Measurements from ENCODE around the gene SEC22B. TPM values are rescaled to one million over a fixed set of nuclear protein-coding genes. Genes with fewer than 3 reads are reported as not detected.
A peak's percentile ranks its signal among the peaks of the same experiment; 100 is the strongest.
"Not testable (repeated sequence)": the region's sequence is repeated elsewhere in the genome, so short reads cannot be mapped to it uniquely, and the experiment has no call there.

The SEC22B gene
- total RNA-seq: 10 to 100 TPM; 22.5 to 44.8 (median 35.1) TPM
- polyA plus RNA-seq: 10 to 100 TPM; 18.0 to 59.8 (median 25.7) TPM
- long read RNA-seq, donor 1, full-length matches to known transcripts: 58 of 65 reads
- long read RNA-seq, donor 1, partial matches to known transcripts: 7 of 65 reads
- long read RNA-seq, donor 1, other reads (novel, unspliced or antisense): 0 of 65 reads
- long read RNA-seq, donor 2, full-length matches to known transcripts: 27 of 27 reads
- long read RNA-seq, donor 2, partial matches to known transcripts: 0 of 27 reads
- long read RNA-seq, donor 2, other reads (novel, unspliced or antisense): 0 of 27 reads
- long read RNA-seq, donor 3, full-length matches to known transcripts: 33 of 33 reads
- long read RNA-seq, donor 3, partial matches to known transcripts: 0 of 33 reads
- long read RNA-seq, donor 3, other reads (novel, unspliced or antisense): 0 of 33 reads
- long read RNA-seq, donor 4, full-length matches to known transcripts: 42 of 123 reads
- long read RNA-seq, donor 4, partial matches to known transcripts: 2 of 123 reads
- long read RNA-seq, donor 4, other reads (novel, unspliced or antisense): 79 of 123 reads
- long read RNA-seq, donor 5, full-length matches to known transcripts: 62 of 71 reads
- long read RNA-seq, donor 5, partial matches to known transcripts: 0 of 71 reads
- long read RNA-seq, donor 5, other reads (novel, unspliced or antisense): 9 of 71 reads
- long read RNA-seq, donor 6, full-length matches to known transcripts: 35 of 73 reads
- long read RNA-seq, donor 6, partial matches to known transcripts: 2 of 73 reads
- long read RNA-seq, donor 6, other reads (novel, unspliced or antisense): 36 of 73 reads
- long read RNA-seq, donor 7, full-length matches to known transcripts: 17 of 22 reads
- long read RNA-seq, donor 7, partial matches to known transcripts: 5 of 22 reads
- long read RNA-seq, donor 7, other reads (novel, unspliced or antisense): 0 of 22 reads
- long read RNA-seq, donor 8, full-length matches to known transcripts: 43 of 43 reads
- long read RNA-seq, donor 8, partial matches to known transcripts: 0 of 43 reads
- long read RNA-seq, donor 8, other reads (novel, unspliced or antisense): 0 of 43 reads
- long read RNA-seq, donor 9, full-length matches to known transcripts: 28 of 33 reads
- long read RNA-seq, donor 9, partial matches to known transcripts: 5 of 33 reads
- long read RNA-seq, donor 9, other reads (novel, unspliced or antisense): 0 of 33 reads
- long read RNA-seq, donor 10, full-length matches to known transcripts: 17 of 17 reads
- long read RNA-seq, donor 10, partial matches to known transcripts: 0 of 17 reads
- long read RNA-seq, donor 10, other reads (novel, unspliced or antisense): 0 of 17 reads

DNA sequence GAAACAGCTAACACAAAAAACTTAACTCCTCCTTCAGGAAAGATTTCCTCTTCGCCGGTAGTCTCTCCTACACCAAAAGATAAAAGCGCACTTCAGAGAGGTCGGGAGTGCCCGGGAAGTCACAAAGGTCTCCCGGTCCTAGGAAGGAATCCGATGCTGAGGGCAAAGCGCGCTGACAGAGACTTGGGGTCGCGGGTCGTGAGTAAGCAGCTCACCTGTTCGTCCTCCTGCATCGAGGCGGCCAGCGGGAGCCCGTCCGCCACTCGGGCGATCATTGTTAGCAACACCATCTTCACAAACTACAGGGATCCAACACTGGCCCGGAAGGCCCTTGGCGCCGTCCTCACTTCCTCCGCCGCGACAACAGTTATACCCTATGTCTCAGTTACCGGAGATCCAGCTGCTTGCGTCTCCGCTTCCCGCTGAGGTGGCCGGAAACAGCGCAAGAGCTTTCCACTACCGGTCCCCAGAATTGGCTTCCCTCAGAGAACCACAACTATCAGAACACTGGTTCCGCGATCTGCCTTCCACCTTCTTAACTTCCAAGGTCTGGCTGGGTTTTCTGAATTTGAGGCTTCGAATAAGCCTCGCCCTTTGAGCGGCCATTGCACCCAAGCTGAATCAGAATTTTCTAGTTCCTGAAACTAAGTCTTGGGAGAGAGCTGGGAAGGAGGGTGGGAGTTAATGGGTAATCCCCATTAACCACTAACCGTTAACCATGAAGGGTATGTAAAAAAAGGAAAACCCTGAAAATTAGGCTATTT is at the start of gene SEC22B:
TSS of gene SEC22B (minus strand) at position 429 of the 764 bp plus-strand sequence. CDS start at position 290, 139 bp downstream.
- no peaks in the 10 kb centered on the region for H3K36me3 ChIP-seq (replicated peaks in 1 of 2)
- peaks cover 0 to 17% of the 10 kb centered on the region in 2 donors for H3K4me1 ChIP-seq (replicated peaks in 1 of 2)
- DNase-seq: peak; percentile 87 to 96 (median 93)
- H3K27me3 ChIP-seq: no peaks in the 10 kb centered on the region
- H3K9me3 ChIP-seq (replicated peaks in 1 of 3): no peaks in the 10 kb centered on the region
- H3K27ac ChIP-seq: peak within 1 kb of the TSS; percentile 47 to 97 (median 88)
- 2 to 7% (median 3%) methylated on average over 13 to 39 of the region's 39 CpGs for WGBS, 4 donors
- peak within 1 kb of the TSS; percentile 54 to 91 (median 88) for H3K4me3 ChIP-seq
- TF ChIP-seq, protein P1, sequence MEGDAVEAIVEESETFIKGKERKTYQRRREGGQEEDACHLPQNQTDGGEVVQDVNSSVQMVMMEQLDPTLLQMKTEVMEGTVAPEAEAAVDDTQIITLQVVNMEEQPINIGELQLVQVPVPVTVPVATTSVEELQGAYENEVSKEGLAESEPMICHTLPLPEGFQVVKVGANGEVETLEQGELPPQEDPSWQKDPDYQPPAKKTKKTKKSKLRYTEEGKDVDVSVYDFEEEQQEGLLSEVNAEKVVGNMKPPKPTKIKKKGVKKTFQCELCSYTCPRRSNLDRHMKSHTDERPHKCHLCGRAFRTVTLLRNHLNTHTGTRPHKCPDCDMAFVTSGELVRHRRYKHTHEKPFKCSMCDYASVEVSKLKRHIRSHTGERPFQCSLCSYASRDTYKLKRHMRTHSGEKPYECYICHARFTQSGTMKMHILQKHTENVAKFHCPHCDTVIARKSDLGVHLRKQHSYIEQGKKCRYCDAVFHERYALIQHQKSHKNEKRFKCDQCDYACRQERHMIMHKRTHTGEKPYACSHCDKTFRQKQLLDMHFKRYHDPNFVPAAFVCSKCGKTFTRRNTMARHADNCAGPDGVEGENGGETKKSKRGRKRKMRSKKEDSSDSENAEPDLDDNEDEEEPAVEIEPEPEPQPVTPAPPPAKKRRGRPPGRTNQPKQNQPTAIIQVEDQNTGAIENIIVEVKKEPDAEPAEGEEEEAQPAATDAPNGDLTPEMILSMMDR (IDR thresholded peaks at IDR 0.05): no peak
- TF ChIP-seq POLR2A (IDR thresholded peaks at IDR 0.05): peak; percentile 89 to 95
- intact Hi-C loops (cut with DNase I): no loop called here

DNA sequence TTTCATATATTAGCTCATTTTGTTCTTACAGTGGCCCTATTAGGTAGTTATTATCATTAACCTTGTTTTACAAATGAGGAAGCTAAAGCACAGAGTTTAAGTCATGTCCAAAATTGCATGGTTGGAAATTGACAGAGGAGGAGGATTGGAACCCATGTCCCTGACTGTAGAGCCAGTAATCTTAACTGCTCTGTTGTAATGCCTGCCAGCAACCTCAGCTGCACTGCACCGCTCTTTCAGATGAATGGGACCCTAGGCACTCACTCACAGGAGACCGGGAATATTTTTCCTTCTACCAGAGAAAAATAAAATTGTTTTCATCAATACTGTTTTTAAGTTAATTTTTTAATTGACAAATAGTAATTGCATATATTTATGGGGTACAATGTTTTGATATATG is 41.6 kb upstream of the SEC22B start:
- H3K27ac ChIP-seq; H3K4me1 ChIP-seq (replicated peaks in 1 of 2); H3K27me3 ChIP-seq; H3K4me3 ChIP-seq; H3K36me3 ChIP-seq (replicated peaks in 1 of 2); intact Hi-C loops (cut with DNase I); DNase-seq; H3K9me3 ChIP-seq (replicated peaks in 1 of 3): not testable (repeated sequence)
- WGBS, 4 donors: 69 to 90% (median 80%) methylated on average over 2 of the region's 2 CpGs

DNA sequence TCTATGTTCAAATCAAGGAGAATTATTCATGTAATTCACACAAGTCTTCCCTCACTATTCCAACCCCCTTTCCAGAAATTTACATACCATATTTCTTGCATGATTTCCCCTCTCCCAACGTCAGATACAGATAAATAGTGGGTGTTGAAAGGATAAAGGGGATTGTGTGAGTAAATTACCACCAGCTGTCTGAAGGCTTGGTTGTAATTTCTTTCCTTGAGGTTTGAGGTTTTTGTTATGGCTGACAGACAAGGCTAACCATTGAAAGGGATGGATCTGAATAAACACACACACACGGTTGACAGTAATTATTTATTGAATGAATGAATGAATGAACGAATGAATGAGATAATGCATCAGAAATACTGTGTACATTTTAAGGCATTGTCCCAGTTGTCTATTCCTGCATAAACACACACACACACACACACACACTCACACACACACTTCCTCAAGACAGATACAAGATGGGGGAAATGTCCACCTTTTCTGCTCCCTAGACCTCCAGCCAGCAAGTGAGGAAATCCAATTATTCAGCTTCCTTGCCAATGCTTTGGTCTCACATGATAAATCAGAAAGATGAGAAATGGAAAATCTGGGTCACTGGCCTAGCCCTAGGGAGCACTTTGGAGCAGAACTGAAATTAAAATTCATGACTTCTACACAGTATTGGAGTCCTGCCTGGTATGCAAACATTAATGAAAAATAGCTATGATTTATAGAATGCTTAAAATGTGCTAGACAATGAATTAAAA is 41.0 kb upstream of the SEC22B start:
- 18 to 26% (median 23%) methylated on average over 2 of the region's 3 CpGs for WGBS, 4 donors
- H3K27ac ChIP-seq; intact Hi-C loops (cut with DNase I); H3K4me1 ChIP-seq (replicated peaks in 1 of 2); H3K27me3 ChIP-seq; H3K36me3 ChIP-seq (replicated peaks in 1 of 2); H3K9me3 ChIP-seq (replicated peaks in 1 of 3); H3K4me3 ChIP-seq: not testable (repeated sequence)
- peak in 2 of 7 donors; percentile 0 to 7 for DNase-seq

DNA sequence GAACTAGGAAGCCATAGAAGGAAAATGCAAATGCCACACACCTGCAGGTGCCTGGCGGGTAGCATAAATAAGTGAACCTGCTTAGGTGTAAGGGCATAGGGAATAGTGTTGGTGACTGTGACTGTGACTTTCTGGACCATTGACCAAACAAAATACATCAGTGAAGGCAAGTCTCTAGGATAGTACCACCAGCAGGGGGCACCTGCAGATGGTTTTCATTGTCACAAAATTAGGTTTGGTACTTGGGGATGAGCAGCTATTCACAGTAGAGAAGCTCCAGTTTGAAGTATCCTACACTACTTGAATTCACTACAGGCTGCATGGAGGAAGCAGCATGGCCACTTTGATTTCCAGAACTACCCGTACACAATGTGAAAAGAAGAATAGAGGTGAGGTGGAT is 37.3 kb upstream of the SEC22B start:
- intact Hi-C loops (cut with DNase I); H3K9me3 ChIP-seq (replicated peaks in 1 of 3); H3K4me3 ChIP-seq; H3K36me3 ChIP-seq (replicated peaks in 1 of 2); H3K4me1 ChIP-seq (replicated peaks in 1 of 2); DNase-seq; H3K27me3 ChIP-seq; H3K27ac ChIP-seq: not testable (repeated sequence)
- no CpG with 5 or more reads among the region's 2 CpGs for WGBS, 4 donors

DNA sequence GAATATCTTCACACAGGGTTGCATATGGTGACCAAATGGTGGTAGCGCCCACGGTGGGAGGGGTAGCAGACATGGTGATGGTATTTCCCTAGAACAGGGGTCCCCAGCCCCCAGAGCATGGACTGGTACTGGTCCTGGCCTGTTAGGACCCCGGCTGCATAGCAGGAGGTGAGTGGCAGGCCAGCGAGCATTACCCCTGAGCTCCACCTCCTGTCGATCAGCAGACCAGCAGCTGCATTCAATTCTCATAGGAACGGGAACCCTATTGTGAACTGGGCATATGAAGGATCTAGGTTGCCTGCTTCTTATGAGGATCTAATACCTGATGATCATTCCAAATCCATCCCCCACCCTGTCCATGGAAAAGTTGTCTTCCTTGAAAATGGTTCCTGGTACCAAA is 34.4 kb upstream of the SEC22B start:
- intact Hi-C loops (cut with DNase I); DNase-seq; H3K27me3 ChIP-seq; H3K27ac ChIP-seq; H3K36me3 ChIP-seq (replicated peaks in 1 of 2); H3K4me3 ChIP-seq; H3K9me3 ChIP-seq (replicated peaks in 1 of 3); H3K4me1 ChIP-seq (replicated peaks in 1 of 2): not testable (repeated sequence)
- no CpG with 5 or more reads among the region's 6 CpGs for WGBS, 4 donors

DNA sequence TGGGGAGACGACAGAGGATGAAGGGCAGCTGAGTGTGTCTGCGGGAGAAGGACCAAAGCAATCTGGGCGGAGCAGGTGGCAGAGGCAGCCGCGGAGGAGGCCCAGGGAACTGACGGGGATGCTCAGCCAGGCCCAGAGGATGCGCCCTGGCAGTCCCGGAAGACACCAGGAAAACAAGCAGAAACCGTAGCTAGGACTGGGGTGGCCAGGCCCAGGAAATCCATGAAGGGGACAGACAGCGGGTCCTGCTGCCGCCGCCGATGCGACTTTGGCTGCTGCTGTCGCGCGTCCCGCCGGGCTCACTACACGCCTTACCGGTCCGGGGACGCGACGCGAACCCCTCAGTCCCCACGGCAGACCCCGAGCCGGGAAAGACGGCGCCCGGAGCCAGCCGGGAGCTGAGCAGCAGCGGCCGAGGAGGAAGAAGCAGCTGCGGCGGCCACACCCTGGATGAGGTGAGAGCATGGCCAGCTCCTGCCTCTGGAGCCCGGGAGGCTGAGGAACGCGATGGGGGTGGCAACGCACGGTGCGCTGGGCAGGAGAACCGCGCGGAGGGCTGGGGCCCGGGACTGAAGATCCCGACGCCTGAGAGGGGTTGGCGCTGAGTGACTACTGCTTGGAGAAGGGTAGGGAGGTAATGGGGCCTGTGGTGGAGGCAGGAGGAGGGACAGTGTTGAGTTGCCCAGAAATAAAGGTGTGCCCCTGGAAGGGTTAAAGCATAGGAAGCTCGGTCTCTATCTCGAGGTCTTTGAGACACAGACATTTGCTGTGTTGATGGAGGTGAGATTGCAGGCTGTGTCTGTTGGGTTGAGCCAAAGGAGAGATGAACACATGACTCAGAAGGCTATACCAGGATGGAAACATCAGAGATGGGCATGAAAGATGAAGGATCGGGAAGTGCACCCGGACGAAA is 20.8 kb upstream of the SEC22B start:
- intact Hi-C loops (cut with DNase I); H3K36me3 ChIP-seq (replicated peaks in 1 of 2); H3K9me3 ChIP-seq (replicated peaks in 1 of 3); H3K4me1 ChIP-seq (replicated peaks in 1 of 2); DNase-seq; H3K4me3 ChIP-seq; H3K27ac ChIP-seq; H3K27me3 ChIP-seq: not testable (repeated sequence)
- WGBS, 4 donors: 9 to 32% (median 20%) methylated on average over 10 to 43 of the region's 55 CpGs

DNA sequence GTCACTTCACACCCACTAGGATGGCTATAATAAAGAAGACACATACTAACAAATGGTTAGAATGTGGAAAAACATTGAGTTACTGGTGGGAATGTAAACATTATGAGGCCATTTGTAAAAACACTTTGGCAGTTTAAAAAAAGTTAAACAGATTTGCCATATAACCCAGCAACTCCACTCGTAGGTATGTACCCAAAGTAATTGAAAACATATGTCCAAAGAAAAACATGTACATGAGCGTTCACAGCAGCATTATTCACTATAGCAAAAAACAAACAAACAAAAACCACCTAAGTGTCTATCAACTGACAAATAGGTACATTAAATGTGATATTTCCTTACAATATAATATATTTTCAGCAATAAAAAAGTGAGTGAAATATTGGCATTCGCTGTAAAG is 12.3 kb upstream of the SEC22B start:
- H3K4me3 ChIP-seq; H3K36me3 ChIP-seq (replicated peaks in 1 of 2); H3K27me3 ChIP-seq; DNase-seq; H3K27ac ChIP-seq; intact Hi-C loops (cut with DNase I); H3K9me3 ChIP-seq (replicated peaks in 1 of 3); H3K4me1 ChIP-seq (replicated peaks in 1 of 2): not testable (repeated sequence)
- WGBS, 4 donors: 31 to 77% (median 53%) methylated on average over 2 of the region's 3 CpGs

All from adrenal gland (tissue), 19 donors.